Camera-type eye (tissue), 1 donor: ENCODE measurements around the gene PRR14L. TPM values are rescaled to one million over a fixed set of nuclear protein-coding genes. Genes with fewer than 3 reads are reported as not detected.

Source experiments
- total RNA-seq: library from RNA; depleted of rRNA; stranded (reverse); fragments of >200 nt; gene quantifications from one replicate; pipeline ENCODE4 v1.2.3, GENCODE V29; 2014

Gene PRR14L
- 40.0 TPM for total RNA-seq

DNA sequence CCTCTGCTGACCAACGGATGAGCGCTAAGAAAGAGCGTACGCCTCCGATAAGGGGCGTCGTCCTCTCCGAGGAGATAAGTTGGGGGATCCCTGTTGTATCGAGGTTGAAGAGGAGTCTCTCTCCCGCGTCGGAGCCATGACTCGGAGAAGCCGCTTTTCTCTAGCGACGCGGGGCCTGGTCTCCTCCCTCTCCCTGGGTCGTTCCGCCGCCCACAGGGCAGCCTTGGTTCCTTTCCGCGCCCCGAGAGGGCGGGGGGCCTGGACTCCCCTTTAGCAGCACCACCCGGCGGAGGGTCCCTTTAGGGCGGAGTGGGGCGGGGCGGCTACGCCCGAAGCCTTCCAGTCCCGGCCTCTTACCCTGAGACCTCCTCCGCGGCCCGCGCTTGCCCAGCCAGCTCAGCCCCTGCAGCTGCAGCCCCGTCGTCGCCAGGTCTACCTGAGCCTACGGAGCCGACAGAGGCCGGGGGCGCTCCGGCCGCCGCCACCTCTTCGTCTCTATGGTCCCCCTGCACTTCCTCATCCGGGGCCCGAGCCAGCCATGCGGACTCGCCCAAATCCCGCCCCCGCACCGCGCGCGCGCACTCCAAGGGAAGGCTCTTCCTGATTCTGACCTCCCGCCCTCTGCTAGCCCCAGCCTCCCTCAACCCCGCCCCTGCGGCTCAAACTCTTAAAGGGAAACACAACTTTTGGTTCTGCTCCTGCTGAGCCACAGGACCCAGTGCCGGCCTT lies at the start of gene PRR14L:
Gene PRR14L (minus strand): TSS at position 497 of the 729 bp plus-strand sequence. CDS start 11,272 bp downstream, outside the sequence.

GRCh38 chr22:31753634-31754501 lies 3.9 kb upstream of the PRR14L start, which contains the start of gene DEPDC5:
DEPDC5 (plus strand) TSS chr22:31754019; CDS start chr22:31754922, 903 bp downstream.

DNA sequence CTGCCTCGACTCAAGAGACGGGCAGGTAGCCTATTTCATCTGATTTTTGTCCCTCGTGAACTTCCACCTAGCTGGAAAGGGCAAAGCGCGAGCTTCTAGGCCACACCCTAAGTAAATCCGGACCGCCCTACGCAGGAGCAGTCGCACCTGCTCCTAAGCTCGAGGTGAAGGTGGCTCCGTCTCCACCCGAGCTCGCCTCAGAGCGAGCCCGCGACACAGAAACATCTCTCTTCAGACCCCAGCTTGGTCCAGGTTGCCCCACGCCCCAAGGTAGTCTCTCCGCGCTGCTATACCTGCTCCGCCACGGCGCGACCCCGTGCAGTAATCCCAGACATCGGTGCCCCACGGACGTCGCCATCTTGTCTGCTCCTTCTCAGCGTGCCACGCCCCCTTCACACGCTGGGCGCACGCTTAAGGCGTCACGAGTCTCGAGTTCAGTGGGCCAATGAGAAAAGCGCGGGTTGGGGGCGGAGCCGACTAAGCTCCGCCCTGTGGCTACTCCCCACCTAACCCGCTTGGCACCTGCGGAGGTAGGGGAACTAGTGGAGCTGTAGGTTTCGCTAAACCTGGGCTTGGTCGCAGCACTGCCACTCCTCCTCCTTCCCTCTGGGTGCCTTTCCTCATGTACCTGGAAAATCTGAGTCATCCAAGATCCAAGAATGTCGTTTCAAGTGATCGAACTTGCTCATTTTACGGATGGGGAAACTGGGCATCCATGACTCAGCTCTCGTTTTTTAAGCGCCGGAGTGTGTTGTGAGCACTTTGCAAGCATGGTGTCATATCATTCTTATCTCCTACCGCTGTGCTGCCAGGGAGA lies 87.9 kb downstream of the PRR14L start, which contains the start of gene PISD:
Gene PISD (minus strand): TSS at position 365 of the 817 bp plus-strand sequence. CDS start 7 bp downstream, at position 358.

Other genes starting within 250 kb of the PRR14L start
- gene PISD, start 87.9 kb downstream of the PRR14L start, total RNA-seq = 45.3 TPM
- gene DEPDC5, start 3.9 kb upstream of the PRR14L start, total RNA-seq = 38.2 TPM
- 121 TPM for gene YWHAH, start 194.4 kb upstream of the PRR14L start, total RNA-seq